ENCODE results near the gene FREM3.

FREM3 gene

DNA sequence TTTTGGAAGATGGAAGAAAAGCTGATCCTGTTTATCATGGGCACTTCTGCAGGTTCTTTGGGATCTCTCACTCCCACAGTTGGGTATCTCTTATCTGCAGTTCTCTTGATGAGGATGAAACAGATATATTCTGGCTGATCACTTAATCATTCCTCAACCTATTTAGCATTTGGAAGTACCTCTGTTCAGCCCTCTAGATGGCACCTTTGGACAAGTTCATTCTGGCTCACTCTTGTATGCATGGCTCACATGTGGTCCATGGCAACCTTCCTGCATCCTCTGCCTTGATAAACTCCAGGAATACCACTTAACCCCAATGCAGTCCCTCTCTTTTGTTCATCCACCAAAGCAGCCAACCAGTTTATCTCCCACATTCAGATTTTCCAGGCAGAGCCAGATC lies 112.8 kb downstream of the FREM3 start:
- TF ChIP-seq, protein P1, sequence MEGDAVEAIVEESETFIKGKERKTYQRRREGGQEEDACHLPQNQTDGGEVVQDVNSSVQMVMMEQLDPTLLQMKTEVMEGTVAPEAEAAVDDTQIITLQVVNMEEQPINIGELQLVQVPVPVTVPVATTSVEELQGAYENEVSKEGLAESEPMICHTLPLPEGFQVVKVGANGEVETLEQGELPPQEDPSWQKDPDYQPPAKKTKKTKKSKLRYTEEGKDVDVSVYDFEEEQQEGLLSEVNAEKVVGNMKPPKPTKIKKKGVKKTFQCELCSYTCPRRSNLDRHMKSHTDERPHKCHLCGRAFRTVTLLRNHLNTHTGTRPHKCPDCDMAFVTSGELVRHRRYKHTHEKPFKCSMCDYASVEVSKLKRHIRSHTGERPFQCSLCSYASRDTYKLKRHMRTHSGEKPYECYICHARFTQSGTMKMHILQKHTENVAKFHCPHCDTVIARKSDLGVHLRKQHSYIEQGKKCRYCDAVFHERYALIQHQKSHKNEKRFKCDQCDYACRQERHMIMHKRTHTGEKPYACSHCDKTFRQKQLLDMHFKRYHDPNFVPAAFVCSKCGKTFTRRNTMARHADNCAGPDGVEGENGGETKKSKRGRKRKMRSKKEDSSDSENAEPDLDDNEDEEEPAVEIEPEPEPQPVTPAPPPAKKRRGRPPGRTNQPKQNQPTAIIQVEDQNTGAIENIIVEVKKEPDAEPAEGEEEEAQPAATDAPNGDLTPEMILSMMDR (IDR thresholded peaks at IDR 0.05; ENCODE audit: low read length, missing control alignments), result no peak
- peak; percentile 42 for DNase-seq (ENCODE audit: low read depth)
- no peak overlapping the region for H3K4me3 ChIP-seq (replicated peaks; ENCODE audit: low read depth, low read length)

DNA sequence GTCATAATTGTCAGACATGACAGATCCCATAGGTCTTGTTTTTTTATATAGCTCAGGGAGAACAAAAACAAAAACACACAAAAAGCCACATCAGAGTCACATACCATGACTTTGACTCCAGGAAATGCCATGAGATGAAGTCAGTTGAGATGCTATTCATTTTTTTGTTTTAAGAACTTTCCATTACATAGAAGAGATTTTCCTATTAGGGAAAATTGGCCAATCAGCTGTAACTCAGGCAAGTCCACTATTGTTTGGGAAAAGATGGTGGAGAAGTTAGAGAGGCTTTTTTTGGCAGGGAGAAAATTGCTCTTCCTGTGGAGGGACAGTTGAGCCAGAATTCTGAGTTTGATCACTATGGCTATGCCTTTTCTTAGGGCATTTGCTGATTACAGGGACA lies 114.4 kb downstream of the FREM3 start:
- H3K4me3 ChIP-seq (replicated peaks; ENCODE audit: low read depth, low read length), result no peak overlapping the region
- TF ChIP-seq, protein P1 (IDR thresholded peaks at IDR 0.05; ENCODE audit: low read length, missing control alignments), result no peak
- DNase-seq (ENCODE audit: low read depth), result peak; percentile 88

DNA sequence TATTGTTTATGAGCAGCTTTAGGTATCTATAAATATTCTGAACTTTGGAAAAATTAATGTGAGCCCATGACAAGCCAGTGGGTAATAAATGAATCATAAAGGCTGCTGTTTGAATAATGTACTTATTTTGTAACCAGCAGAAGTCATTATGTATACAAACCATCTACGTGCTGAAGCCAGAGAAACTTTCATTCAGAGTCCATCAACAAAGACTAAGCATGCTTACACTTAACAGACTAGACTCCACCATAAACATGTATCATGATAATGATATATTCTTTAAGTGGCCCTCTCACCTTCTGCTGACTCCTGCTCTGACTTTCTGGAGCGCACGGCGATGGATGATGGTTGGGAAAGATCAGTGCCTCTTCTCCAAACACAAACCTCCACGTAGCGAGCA lies 114.9 kb downstream of the FREM3 start:
- no peak overlapping the region for H3K4me3 ChIP-seq (replicated peaks; ENCODE audit: low read depth, low read length)
- TF ChIP-seq, protein P1 (IDR thresholded peaks at IDR 0.05; ENCODE audit: low read length, missing control alignments), result no peak
- no peak for DNase-seq (ENCODE audit: low read depth)

DNA sequence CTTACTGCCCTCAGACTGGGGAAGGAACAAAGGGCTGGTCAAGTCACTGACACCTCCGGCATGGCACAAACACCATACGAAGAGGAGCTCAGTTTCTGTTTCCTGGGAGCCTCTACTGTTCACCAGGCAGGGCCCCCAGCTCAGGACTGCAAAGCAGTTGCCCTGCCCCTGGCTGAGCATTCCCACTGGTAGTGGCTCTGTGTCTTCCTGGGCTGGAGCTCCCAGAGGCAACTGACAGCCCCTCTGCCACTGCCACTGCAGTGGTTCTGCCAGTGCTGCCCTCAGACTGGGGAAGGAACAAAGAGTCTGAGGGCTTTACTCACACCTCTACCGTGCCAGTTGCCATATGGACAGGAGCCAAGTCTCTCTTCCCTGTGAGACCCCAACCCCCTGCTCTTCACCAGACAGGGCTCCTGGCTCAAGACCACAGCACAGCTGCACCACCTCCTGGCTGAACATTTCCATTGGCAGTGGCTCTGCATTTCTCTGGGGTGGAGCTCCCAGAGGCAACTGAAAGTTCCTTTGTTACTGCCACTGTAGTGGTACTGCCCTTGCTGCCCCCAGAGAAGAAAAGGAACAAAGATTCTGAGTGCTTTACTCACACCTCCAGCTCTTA lies 119.0 kb downstream of the FREM3 start:
- no peak for DNase-seq (ENCODE audit: low read depth)
- H3K4me3 ChIP-seq (replicated peaks; ENCODE audit: low read depth, low read length), result no peak overlapping the region
- TF ChIP-seq, protein P1 (IDR thresholded peaks at IDR 0.05; ENCODE audit: low read length, missing control alignments), result peak; percentile 0

DNA sequence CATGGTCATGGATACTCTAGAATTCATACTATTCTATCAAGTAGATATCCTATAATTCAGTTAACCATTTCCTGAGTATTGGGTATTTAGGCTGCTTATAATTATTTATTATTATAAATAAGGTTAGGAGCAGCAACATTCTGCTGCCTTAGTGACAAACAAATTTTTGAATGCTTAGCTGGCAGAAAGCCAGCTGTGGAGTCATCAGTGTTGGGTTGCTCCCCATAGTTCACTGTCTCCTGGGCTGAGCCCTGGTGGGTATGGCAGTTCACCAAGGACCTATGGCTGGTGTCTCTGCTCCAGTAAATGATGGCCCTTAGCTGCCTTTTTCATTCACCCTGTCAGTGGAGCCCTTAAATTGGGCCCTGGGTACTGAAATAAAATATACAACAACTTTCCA lies 125.1 kb downstream of the FREM3 start:
- TF ChIP-seq, protein P1 (IDR thresholded peaks at IDR 0.05; ENCODE audit: low read length, missing control alignments), result no peak
- DNase-seq (ENCODE audit: low read depth), result no peak

DNA sequence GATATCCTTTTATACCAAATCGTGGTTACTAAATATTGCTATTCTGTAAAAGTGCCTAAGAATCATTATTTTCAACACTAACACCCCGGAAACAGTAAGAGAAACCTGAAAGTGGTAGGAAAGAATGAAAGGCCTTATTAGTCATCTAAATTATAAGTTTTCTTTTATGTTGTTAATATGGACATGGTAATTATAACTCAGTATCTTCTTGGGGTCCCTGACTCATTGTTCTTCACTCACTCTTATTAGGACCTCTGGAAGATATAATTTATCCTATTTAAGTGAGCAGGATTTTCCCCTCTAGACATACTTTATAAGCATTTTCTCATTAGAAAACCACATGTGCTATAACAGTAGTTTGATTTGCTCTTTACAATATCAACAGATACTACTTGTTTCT lies 136.0 kb downstream of the FREM3 start:
- DNase-seq (ENCODE audit: low read depth), result no peak
- H3K4me3 ChIP-seq (replicated peaks; ENCODE audit: low read depth, low read length), result no peak overlapping the region
- TF ChIP-seq, protein P1 (IDR thresholded peaks at IDR 0.05; ENCODE audit: low read length, missing control alignments), result no peak

More for the DNA sequence above, 125.1 kb downstream of the FREM3 start:
- no peak overlapping the region for H3K4me3 ChIP-seq (replicated peaks; ENCODE audit: low read depth, low read length)

DNA sequence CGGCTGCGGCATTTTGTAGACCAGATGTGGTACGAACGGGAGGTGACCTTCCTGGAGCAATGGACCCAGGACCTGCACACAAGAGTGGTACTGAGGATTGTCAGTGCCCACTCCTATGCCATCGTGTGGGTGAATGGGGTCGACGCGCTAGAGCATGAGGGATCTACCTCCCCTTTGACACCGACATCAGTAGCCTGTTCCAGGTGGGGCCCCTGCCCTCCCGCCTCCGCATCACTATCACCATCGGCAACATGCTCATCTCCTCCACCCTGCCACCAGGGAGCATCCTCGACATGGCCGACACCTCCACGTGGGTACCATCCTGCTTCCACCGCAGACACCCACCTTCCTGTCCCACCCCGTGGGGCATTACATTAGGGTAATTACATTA lies 140.7 kb downstream of the FREM3 start:
- DNase-seq (ENCODE audit: low read depth), result no peak
- TF ChIP-seq, protein P1 (IDR thresholded peaks at IDR 0.05; ENCODE audit: low read length, missing control alignments), result no peak
- H3K4me3 ChIP-seq (replicated peaks; ENCODE audit: low read depth, low read length), result peak overlapping the region; percentile 62

Measured in fibroblast of pulmonary artery (primary cell).